Spleen (tissue), 7 donors: ENCODE data around the gene SLC8B1.

ENCODE experiments used
- POLR2A ChIP-seq, 3 donors: fragments of 450-650 bp; IDR thresholded peaks; one replicate each; pipeline ENCODE4 v1.5.1; 2017; ENCODE audit warnings: antibody characterized with exemption in 3 of 3, mild to moderate bottlenecking in 1 of 3
- TF ChIP-seq, protein P1 (sequence below), 11 experiments: fragments of 200-600 bp in 7 of 11; fragments of 450-650 bp in 4 of 11; sonication (generic) in 4 of 11; IDR thresholded peaks in 8 of 11; conservative IDR thresholded peaks in 3 of 11; 1 replicate in 7 of 11; 2 replicates in 4 of 11; pipeline versions ENCODE4 v1.4.0 to v1.8.0; 2016 to 2021; ENCODE audit warnings: antibody characterized with exemption in 11 of 11, inconsistent platforms in 4 of 11, mild to moderate bottlenecking in 1 of 11
- donor health status: DM: no; HTN: no; CAD: no; lungs with moderate emphysema.
- donor health status: DM: no; HTN: no; CAD: no.
- donor health status: DM: no; HTN: no; CAD: no.

DNA sequence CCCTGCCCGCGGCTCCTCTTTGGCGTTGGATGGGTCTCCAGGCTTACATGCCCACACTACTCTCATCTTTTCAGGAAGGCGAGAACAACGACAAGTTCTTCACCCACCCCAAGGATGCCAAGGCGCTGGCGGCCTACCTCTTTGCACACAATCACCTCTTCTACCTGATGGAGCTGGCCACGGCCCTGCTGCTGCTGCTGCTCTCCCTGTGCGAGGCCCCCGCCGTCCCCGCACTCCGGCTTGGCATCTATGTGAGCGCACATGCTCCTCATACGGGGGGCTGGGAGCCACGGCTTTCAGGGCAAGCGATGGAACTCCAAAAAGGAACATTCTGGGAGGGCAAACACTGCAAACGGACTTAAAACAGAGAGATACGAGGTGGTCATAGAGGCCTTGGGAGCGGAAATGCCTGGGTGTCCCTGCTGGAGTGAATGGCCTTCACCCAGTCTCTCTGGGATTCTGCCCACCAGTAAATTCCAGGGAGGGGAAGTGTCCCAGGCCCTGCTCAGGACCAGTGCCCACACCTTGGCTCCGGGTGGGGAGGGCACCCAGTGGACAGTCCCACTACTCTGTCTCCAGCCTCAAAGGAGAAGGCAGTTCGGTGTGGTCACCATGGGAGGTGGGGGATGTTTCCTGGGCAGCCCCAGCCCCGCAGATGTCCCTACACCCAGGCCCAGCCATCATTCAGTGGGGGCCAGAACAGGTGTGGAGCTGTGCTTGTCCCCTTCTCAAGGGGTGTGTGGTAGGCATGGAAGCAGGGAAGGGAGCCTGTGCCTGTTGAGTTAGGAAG lies 68.6 kb downstream of the SLC8B1 start:
- no peak for TF ChIP-seq POLR2A (IDR thresholded peaks at IDR 0.05)
- TF ChIP-seq, protein P1, sequence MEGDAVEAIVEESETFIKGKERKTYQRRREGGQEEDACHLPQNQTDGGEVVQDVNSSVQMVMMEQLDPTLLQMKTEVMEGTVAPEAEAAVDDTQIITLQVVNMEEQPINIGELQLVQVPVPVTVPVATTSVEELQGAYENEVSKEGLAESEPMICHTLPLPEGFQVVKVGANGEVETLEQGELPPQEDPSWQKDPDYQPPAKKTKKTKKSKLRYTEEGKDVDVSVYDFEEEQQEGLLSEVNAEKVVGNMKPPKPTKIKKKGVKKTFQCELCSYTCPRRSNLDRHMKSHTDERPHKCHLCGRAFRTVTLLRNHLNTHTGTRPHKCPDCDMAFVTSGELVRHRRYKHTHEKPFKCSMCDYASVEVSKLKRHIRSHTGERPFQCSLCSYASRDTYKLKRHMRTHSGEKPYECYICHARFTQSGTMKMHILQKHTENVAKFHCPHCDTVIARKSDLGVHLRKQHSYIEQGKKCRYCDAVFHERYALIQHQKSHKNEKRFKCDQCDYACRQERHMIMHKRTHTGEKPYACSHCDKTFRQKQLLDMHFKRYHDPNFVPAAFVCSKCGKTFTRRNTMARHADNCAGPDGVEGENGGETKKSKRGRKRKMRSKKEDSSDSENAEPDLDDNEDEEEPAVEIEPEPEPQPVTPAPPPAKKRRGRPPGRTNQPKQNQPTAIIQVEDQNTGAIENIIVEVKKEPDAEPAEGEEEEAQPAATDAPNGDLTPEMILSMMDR (IDR thresholded peaks at IDR 0.05 in 8 of 11, conservative IDR thresholded peaks at IDR 0.05 in 3 of 11), result no peak
